Loucy (cell line): ENCODE results near the gene RHBDL3.

Source experiments
- H2AFZ ChIP-seq: fragments of 200-600 bp; sonication (generic); 2 replicates; pipeline ENCODE4 v1.6.0; 2016; ENCODE audit warnings: antibody characterized with exemption, mild to moderate bottlenecking, low read length, moderate library complexity
- H3F3A ChIP-seq: fragments of 200-600 bp; 2 replicates; pipeline ENCODE4 v1.6.0; 2016; ENCODE audit warnings: antibody characterized with exemption, low read depth, mild to moderate bottlenecking
- H3K27me3 ChIP-seq: fragments of 200-600 bp; sonication (generic); 2 replicates; pipeline ENCODE4 v1.6.1; 2014; ENCODE audit warnings: low read length, mild to moderate bottlenecking; ENCODE audit not compliant: insufficient read depth, poor library complexity, severe bottlenecking
- H3K36me3 ChIP-seq: fragments of 200-600 bp; sonication (generic); 2 replicates; pipeline ENCODE4 v1.6.1; 2016; ENCODE audit warnings: low read length; ENCODE audit not compliant: insufficient read depth
- H3K4me1 ChIP-seq: fragments of 200-600 bp; sonication (generic); 2 replicates; pipeline ENCODE4 v1.5.1; 2014; ENCODE audit warnings: low read length, mild to moderate bottlenecking; ENCODE audit not compliant: insufficient read depth, poor library complexity, severe bottlenecking
- H3K4me2 ChIP-seq: fragments of 200-600 bp; sonication (generic); 2 replicates; pipeline ENCODE4 v1.6.0; 2014; ENCODE audit warnings: antibody characterized with exemption, low read length, low read depth, mild to moderate bottlenecking; ENCODE audit not compliant: poor library complexity, severe bottlenecking
- H3K4me3 ChIP-seq: fragments of 200-600 bp; sonication (generic); 2 replicates; pipeline ENCODE4 v1.5.1; 2014; ENCODE audit warnings: low read length, mild to moderate bottlenecking, mixed read lengths; ENCODE audit not compliant: poor library complexity, severe bottlenecking
- H3K79me2 ChIP-seq: fragments of 200-600 bp; sonication (generic); 2 replicates; pipeline ENCODE4 v1.6.1; 2014; ENCODE audit warnings: low read length; ENCODE audit not compliant: insufficient read depth
- H3K9ac ChIP-seq: fragments of 200-600 bp; sonication (generic); 2 replicates; pipeline ENCODE4 v1.6.0; 2014; ENCODE audit warnings: mild to moderate bottlenecking, low read depth, low read length, moderate library complexity; ENCODE audit not compliant: poor library complexity, severe bottlenecking
- H3K9me2 ChIP-seq: fragments of 200-600 bp; sonication (generic); replicated peaks from 2 replicates; pipeline ENCODE4 v1.6.1; 2016; ENCODE audit warnings: low read depth, low read length, mixed read lengths
- H3K9me3 ChIP-seq: fragments of 200-600 bp; sonication (generic); 2 replicates; pipeline ENCODE4 v1.6.1; 2014; ENCODE audit warnings: mild to moderate bottlenecking, antibody characterized with exemption, low read length, low read depth; ENCODE audit not compliant: insufficient read depth
- H4K20me1 ChIP-seq: fragments of 200-600 bp; sonication (generic); 2 replicates; pipeline ENCODE4 v1.6.0; 2014; ENCODE audit warnings: antibody characterized with exemption, low read length, mild to moderate bottlenecking; ENCODE audit not compliant: insufficient read depth, poor library complexity, severe bottlenecking
- EZH2phosphoT487 ChIP-seq: fragments of 200-600 bp; IDR thresholded peaks from 2 replicates; pipeline ENCODE4 v1.6.1; 2018; ENCODE audit warnings: antibody characterized with exemption, mild to moderate bottlenecking, moderate library complexity, borderline replicate concordance
- TF ChIP-seq, protein P1 (sequence below): fragments of 200-600 bp; sonication (generic); conservative IDR thresholded peaks from 2 replicates; pipeline ENCODE4 v1.5.1; 2014; ENCODE audit warnings: mild to moderate bottlenecking, antibody characterized with exemption, low read length

RHBDL3 gene

DNA sequence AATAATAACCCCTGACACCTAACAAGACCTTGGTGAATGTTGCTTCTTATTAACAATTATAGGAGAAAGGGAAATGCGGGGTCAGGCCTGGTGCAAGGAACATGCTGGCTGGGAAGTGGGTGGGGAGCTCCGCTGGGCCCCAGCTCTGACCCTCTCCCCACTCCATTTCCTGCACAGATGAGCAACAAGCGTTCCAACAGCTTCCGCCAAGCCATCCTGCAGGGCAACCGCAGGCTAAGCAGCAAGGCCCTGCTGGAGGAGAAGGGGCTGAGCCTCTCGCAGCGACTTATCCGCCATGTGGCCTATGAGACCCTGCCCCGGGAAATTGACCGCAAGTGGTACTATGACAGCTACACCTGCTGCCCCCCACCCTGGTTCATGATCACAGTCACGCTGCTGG lies 23.0 kb downstream of the RHBDL3 start:
- Histone ChIP-seq H3F3A (no peaks in the 10 kb centered on the region), H3K4me3 (no peak overlapping the region), H3K4me2 (no peak overlapping the region), H3K9ac (no peak overlapping the region), H3K9me2 (no peaks in the 10 kb centered on the region), H4K20me1 (no peaks in the 10 kb centered on the region), H3K9me3 (no peaks in the 10 kb centered on the region), H2AFZ (no peak overlapping the region), H3K4me1 (no peaks in the 10 kb centered on the region), H3K36me3 (no peaks in the 10 kb centered on the region), H3K79me2 (no peaks in the 10 kb centered on the region), H3K27me3 (no peaks in the 10 kb centered on the region)
- TF ChIP-seq, protein P1, sequence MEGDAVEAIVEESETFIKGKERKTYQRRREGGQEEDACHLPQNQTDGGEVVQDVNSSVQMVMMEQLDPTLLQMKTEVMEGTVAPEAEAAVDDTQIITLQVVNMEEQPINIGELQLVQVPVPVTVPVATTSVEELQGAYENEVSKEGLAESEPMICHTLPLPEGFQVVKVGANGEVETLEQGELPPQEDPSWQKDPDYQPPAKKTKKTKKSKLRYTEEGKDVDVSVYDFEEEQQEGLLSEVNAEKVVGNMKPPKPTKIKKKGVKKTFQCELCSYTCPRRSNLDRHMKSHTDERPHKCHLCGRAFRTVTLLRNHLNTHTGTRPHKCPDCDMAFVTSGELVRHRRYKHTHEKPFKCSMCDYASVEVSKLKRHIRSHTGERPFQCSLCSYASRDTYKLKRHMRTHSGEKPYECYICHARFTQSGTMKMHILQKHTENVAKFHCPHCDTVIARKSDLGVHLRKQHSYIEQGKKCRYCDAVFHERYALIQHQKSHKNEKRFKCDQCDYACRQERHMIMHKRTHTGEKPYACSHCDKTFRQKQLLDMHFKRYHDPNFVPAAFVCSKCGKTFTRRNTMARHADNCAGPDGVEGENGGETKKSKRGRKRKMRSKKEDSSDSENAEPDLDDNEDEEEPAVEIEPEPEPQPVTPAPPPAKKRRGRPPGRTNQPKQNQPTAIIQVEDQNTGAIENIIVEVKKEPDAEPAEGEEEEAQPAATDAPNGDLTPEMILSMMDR: no peak
- TF ChIP-seq EZH2phosphoT487: no peak

DNA sequence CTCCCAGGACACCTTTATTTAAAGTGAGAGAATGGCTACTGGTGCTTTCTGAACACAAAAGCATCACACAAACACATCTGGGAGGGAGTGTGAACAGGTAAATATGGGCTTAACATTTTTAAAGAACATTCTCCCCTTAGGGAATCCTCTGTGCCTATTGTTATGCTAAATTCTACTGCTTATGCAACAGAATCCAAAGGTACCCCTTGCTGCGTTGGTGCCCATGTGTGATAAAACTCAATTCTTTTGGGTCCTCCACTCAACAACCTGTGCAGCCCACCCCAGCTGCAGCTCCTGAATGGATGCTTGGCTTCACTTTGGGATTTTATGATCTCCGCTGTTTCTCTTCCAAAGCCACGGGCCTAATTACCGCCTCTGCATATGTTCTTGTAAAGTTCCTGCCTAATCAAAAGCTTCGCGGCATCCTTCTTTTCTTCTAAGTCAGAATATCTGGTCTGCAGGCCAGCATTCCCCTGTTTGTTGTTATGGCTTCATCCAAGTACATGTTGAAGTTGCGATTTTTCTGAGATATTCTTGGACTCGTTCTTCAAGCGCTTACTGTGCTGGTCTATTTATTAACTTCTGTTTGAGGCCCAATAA lies 23.9 kb downstream of the RHBDL3 start:
- no peak overlapping the region for H3K9ac ChIP-seq
- H3K79me2 ChIP-seq: no peaks in the 10 kb centered on the region
- no peaks in the 10 kb centered on the region for H3K27me3 ChIP-seq
- TF ChIP-seq EZH2phosphoT487: no peak
- TF ChIP-seq, protein P1: no peak
- no peaks in the 10 kb centered on the region for H3K36me3 ChIP-seq
- H3K9me3 ChIP-seq: no peaks in the 10 kb centered on the region
- H3K4me3 ChIP-seq: no peak overlapping the region
- H3K4me2 ChIP-seq: no peak overlapping the region
- H3K9me2 ChIP-seq: no peaks in the 10 kb centered on the region
- no peaks in the 10 kb centered on the region for H3F3A ChIP-seq
- H4K20me1 ChIP-seq: no peaks in the 10 kb centered on the region
- no peak overlapping the region for H2AFZ ChIP-seq
- no peaks in the 10 kb centered on the region for H3K4me1 ChIP-seq

DNA sequence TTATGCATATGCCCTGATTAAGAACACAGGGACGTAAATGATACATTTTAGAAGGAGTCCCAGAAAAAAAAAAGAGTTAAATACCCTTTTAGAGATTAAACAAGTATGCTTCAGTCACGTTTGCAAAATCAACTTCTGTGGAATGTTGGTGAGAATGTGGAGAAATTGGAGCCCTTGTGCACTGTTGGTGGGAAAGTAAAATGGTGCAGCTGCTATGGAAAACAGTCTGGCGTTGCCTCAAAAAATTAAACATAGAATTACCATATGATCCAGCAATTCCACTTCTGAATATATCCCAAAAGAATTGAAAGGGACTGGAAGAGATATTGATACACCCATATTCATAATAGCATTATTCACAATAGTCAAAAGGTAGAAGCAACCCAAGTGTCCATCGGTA lies 26.5 kb downstream of the RHBDL3 start:
- no peak overlapping the region for H3K4me3 ChIP-seq
- H3F3A ChIP-seq: no peaks in the 10 kb centered on the region
- no peak overlapping the region for H3K4me2 ChIP-seq
- no peaks in the 10 kb centered on the region for H3K27me3 ChIP-seq
- no peak for TF ChIP-seq EZH2phosphoT487
- TF ChIP-seq, protein P1: no peak
- H3K79me2 ChIP-seq: no peaks in the 10 kb centered on the region
- no peak overlapping the region for H2AFZ ChIP-seq
- H3K36me3 ChIP-seq: no peaks in the 10 kb centered on the region
- no peaks in the 10 kb centered on the region for H3K9me3 ChIP-seq
- no peak overlapping the region for H3K9ac ChIP-seq
- no peaks in the 10 kb centered on the region for H4K20me1 ChIP-seq
- no peaks in the 10 kb centered on the region for H3K9me2 ChIP-seq
- no peaks in the 10 kb centered on the region for H3K4me1 ChIP-seq
